Measurements from ENCODE around the gene SLX4IP. TPM values are rescaled to one million over a fixed set of nuclear protein-coding genes. Genes with fewer than 3 reads are reported as not detected.
A peak's percentile ranks its signal among the peaks of the same experiment; 100 is the strongest.

Gene SLX4IP
- total RNA-seq, 2 donors from 2014 or later, result 4.7 to 5.8 TPM

DNA sequence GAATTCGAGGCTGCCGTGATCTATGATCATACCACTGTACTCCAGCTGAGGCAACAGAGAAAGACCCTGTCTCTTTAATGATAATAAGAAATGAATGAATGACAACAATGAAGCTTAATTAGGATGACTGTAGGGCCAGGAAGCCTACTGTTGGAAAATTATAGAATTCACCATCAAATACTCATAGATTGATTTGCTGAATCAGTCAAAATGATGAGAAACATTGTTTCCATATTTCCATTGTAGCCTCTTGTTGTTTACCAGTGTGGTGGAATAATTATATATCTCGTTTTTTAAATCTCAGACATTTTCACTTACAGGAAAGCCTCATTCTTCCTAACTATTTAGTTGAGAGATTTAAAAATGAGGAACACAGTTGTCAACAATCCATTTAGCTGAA lies 142.5 kb downstream of the SLX4IP start:
- Histone ChIP-seq H3K27ac (peak overlapping the region; percentile 62 to 77), H3K4me1 (ENCODE audit: control insufficient read depth in 1 of 2, low read depth in 2 of 2) (peaks cover 22 to 62% of the 10 kb centered on the region in 2 donors), H3K4me3 (no peak overlapping the region), H3K36me3 (no peaks in the 10 kb centered on the region), H3K27me3 (replicated peaks; ENCODE audit: insufficient read depth) (no peaks in the 10 kb centered on the region), H3K9me3 (no peaks in the 10 kb centered on the region)
- ATAC-seq (ENCODE audit: insufficient number of reproducible peaks, low FRiP score, low read depth) (no peak), DNase-seq (ENCODE audit: low spot score) (no peak)
- TF ChIP-seq, protein P1, sequence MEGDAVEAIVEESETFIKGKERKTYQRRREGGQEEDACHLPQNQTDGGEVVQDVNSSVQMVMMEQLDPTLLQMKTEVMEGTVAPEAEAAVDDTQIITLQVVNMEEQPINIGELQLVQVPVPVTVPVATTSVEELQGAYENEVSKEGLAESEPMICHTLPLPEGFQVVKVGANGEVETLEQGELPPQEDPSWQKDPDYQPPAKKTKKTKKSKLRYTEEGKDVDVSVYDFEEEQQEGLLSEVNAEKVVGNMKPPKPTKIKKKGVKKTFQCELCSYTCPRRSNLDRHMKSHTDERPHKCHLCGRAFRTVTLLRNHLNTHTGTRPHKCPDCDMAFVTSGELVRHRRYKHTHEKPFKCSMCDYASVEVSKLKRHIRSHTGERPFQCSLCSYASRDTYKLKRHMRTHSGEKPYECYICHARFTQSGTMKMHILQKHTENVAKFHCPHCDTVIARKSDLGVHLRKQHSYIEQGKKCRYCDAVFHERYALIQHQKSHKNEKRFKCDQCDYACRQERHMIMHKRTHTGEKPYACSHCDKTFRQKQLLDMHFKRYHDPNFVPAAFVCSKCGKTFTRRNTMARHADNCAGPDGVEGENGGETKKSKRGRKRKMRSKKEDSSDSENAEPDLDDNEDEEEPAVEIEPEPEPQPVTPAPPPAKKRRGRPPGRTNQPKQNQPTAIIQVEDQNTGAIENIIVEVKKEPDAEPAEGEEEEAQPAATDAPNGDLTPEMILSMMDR (IDR thresholded peaks at IDR 0.05), result no peak

- TF ChIP-seq, protein P1 (IDR thresholded peaks at IDR 0.05), result no peak
- ATAC-seq (ENCODE audit: insufficient number of reproducible peaks, low FRiP score, low read depth), result no peak
- no peak for DNase-seq (ENCODE audit: low spot score)
- peaks cover 14 to 52% of the 10 kb centered on the region in 2 donors for H3K4me1 ChIP-seq (ENCODE audit: control insufficient read depth in 1 of 2, low read depth in 2 of 2)
- H3K27ac ChIP-seq, result peak overlapping the region in 1 of 2 donors; percentile 77
- no peaks in the 10 kb centered on the region for H3K36me3 ChIP-seq
- H3K4me3 ChIP-seq, result no peak overlapping the region
- H3K27me3 ChIP-seq (replicated peaks; ENCODE audit: insufficient read depth), result no peaks in the 10 kb centered on the region
- no peaks in the 10 kb centered on the region for H3K9me3 ChIP-seq
These were observed 143.5 kb downstream of the SLX4IP start for GRCh38 chr20:10578607-10579006.

- Histone ChIP-seq H3K27ac (no peak overlapping the region), H3K36me3 (no peaks in the 10 kb centered on the region), H3K4me1 (ENCODE audit: control insufficient read depth in 1 of 2, low read depth in 2 of 2) (peaks cover 14 to 51% of the 10 kb centered on the region in 2 donors), H3K27me3 (replicated peaks; ENCODE audit: insufficient read depth) (no peaks in the 10 kb centered on the region), H3K4me3 (no peak overlapping the region), H3K9me3 (no peaks in the 10 kb centered on the region)
- TF ChIP-seq, protein P1 (IDR thresholded peaks at IDR 0.05), result no peak
- ATAC-seq (ENCODE audit: insufficient number of reproducible peaks, low FRiP score, low read depth), result no peak
- no peak for DNase-seq (ENCODE audit: low spot score)
These were observed 144.8 kb downstream of the SLX4IP start for GRCh38 chr20:10579942-10580341.

DNA sequence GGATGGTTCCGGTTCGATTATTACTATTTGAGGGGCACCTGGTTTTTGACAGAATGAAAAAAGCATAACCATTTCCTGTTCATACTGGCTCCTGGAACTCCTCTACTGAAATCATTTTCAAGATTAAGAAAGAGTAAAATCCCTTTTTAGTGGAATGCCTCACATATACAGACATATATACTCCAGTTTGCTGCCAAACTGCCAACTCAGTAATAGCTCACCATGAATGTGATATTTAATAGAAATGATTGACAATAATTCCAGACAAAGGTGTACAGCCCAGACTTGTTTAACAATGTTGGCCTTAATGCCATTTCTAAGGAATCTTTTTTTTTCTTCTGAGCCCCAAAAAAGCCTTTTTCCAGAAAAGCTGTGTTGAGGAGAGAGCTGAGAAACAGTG lies 145.6 kb downstream of the SLX4IP start:
- Histone ChIP-seq H3K4me3 (no peak overlapping the region), H3K4me1 (ENCODE audit: control insufficient read depth in 1 of 2, low read depth in 2 of 2) (peaks cover 14 to 54% of the 10 kb centered on the region in 2 donors), H3K27ac (no peak overlapping the region), H3K36me3 (no peaks in the 10 kb centered on the region), H3K27me3 (replicated peaks; ENCODE audit: insufficient read depth) (no peaks in the 10 kb centered on the region), H3K9me3 (no peaks in the 10 kb centered on the region)
- no peak for DNase-seq (ENCODE audit: low spot score)
- TF ChIP-seq, protein P1 (IDR thresholded peaks at IDR 0.05), result no peak
- no peak for ATAC-seq (ENCODE audit: insufficient number of reproducible peaks, low FRiP score, low read depth)

DNA sequence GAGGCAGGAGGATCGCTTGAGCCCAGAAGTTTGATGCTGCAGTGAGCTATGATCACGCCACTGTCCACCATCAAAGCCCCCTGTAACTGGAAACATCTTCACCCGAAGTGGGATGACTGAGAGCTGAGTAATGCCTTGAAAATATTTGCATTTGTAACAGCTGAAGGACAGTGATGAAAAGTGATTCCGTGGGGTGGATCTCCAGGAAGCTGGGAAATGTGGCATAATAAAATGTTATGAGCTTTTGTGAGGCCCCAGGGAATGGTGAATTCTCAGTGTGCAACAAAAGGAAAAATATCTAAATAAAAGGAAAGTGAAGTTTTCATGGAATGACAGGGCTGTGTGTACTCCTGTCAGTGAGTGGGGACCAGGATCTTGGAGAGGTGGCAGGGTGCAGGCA lies 146.7 kb downstream of the SLX4IP start:
- Histone ChIP-seq H3K27me3 (replicated peaks; ENCODE audit: insufficient read depth) (no peaks in the 10 kb centered on the region), H3K27ac (no peak overlapping the region), H3K36me3 (no peaks in the 10 kb centered on the region), H3K4me1 (ENCODE audit: control insufficient read depth in 1 of 2, low read depth in 2 of 2) (peaks cover 10 to 55% of the 10 kb centered on the region in 2 donors), H3K9me3 (no peaks in the 10 kb centered on the region), H3K4me3 (no peak overlapping the region)
- DNase-seq (ENCODE audit: low spot score) (no peak), ATAC-seq (ENCODE audit: insufficient number of reproducible peaks, low FRiP score, low read depth) (no peak)
- TF ChIP-seq, protein P1 (IDR thresholded peaks at IDR 0.05), result no peak
